Inflammatory macrophage treated with lipopolysaccharide for 1 hour (primary cell): ENCODE results near the gene C11orf68.
"Not testable (repeated sequence)": the region's sequence is repeated elsewhere in the genome, so short reads cannot be mapped to it uniquely, and the experiment has no call there.

Source experiments
- DNase-seq, 2 donors: peaks; one replicate each; pipeline ENCODE4 v3.0.0-alpha.2; 2020 to 2022

Gene C11orf68

DNA sequence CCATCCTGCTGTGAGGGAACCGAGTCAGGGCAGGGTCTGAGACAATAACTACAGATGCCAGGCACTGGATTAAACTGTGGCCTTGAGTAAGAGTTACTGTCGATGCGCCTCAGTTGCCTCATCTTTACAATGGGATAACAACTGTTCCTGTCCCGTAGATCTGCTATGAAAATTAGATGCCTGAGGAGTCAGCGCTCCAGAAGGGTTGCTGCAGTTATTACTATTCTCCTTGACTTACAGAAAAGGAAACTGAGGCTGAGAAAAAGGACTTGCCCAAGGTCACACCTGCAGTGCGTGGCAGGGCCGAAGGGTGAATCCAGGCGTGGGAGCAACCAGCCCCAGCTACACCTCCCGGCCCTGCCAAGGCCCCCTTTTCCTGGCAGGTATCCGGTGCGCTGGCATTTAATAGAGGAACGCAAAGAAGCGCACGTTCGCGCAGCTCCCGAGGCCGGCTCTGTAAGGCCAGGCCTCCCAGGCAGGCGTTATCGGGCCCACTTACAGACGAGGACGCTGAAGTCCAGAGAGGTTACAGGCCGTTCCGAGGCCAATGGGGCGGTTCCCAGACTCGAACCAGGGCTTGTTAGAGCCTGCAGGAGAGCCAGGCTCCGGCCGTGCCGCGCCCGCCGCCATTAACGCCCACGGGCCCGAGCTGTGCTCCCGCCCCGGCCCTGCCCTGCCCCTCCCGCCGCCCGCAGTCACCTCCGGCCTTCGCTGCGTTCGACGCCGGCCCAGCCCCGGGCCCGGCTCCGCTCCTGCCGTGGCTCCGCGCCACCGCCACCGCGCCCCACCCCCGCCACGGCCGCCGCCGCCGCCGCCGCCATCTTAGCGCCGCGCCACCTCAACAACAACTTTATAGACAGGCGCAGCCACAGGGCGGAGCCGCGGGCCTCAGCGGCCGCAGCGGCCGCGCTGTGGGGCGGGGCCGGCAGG is at the start of gene C11orf68:
TSS of gene C11orf68 (minus strand) at position 852 of the 930 bp plus-strand sequence. CDS start at position 821, 31 bp downstream.
- DNase-seq = peak in 1 of 2 donors; percentile 35

GRCh38 chr11:65967329-65967934 is 48.6 kb upstream of the C11orf68 start:
- DNase-seq = no peak

GRCh38 chr11:65965986-65966762 is 47.3 kb upstream of the C11orf68 start:
- DNase-seq = no peak

DNA sequence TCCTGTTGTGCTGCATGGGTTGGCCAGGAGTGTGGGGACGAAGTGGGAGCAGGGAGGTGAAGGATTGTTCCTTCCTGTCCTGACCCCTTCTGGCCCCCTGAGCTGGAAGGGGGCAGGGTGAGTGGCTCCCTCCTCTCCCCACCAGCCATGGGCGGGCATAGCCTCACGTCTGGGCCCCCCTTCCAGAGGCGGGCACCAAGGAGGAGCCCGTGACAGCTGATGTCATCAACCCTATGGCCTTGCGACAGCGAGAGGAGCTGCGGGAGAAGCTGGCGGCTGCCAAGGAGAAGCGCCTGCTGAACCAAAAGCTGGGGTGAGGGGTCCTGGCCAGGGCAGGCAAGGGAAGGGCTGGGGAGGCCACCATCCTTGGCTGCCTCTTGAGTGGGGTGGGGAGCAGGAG is 46.0 kb upstream of the C11orf68 start:
- no peak for DNase-seq

DNA sequence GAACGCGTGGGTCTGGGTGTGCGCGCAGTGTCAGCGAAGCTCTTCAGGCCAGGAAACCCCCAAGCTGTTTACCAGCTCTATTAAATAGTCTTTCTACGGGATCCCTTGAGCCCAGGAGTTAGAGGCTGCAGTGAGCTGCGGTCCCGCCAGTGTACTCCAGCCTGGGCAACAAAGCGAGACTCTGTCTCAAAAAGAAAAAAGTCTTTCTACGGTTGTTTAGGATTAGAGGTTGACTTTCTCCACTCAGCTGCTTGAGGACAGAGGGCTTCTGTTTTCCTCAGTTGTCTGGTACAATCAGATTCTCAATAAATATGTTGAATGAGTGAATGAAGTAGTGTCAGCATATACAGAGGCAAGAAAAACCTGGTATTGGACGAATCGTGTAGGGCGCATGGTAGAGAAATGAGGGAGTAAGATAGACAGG is 43.3 kb upstream of the C11orf68 start:
- no peak for DNase-seq

DNA sequence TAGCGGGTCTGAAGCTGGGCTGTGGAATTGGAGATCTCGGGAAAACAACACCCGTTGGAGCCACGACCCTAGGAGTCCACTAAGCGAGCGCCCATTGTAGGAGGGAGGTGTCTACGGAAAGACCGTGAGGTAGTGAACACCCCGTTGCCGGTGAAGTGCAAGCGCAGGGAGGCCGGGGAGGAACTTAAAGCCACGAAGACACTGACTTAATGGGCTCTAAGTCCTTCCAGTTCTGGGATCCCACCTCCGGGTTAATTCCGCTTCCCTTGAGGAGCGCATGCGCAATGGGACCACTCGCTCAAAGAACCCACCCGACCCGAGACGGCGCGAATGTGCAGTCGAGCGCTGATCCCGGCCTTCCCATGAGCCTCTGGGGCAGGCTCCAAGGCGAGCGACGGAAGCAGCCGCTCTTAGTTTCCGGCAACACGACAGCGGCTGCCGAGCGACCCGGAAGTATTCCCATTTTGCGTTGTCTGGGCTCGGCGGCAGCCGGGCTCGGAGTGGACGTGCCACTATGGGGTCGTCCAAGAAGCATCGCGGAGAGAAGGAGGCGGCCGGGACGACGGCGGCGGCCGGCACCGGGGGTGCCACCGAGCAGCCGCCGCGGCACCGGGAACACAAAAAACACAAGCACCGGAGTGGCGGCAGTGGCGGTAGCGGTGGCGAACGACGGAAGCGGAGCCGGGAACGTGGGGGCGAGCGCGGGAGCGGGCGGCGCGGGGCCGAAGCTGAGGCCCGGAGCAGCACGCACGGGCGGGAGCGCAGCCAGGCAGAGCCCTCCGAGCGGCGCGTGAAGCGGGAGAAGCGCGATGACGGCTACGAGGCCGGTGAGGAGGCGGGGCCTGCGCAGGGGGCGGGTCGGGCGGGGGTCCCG is 42.6 kb upstream of the C11orf68 start, which contains the start of gene SART1:
TSS of gene SART1 (plus strand) at position 468 of the 874 bp plus-strand sequence. CDS start at position 515, 47 bp downstream.
- DNase-seq = peak; percentile 96 to 97

DNA sequence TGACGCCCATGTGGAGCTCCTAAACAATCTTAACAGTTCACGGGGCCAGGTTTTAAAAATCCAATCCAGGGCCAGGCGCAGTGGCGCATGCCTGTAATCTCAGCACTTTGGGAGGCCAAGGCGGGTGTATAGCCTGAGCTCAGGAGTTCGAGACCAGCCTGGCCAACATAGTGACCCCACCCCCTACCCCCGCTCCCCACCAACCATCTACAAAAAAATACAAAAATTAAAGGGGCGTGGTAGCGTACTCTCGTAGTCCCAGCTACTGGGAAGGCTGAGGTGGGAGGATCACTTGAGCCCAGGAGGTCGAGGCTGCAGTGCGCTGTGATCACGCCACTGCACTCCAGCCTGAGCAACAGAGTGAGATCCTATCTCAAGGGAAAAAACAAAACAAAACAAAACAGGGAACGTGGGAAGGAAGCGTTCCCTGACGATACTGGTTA is 42.0 kb upstream of the C11orf68 start:
- no peak for DNase-seq

- no peak for DNase-seq
Observed at GRCh38 chr11:65958774-65959420, 40.0 kb upstream of the C11orf68 start.

DNA sequence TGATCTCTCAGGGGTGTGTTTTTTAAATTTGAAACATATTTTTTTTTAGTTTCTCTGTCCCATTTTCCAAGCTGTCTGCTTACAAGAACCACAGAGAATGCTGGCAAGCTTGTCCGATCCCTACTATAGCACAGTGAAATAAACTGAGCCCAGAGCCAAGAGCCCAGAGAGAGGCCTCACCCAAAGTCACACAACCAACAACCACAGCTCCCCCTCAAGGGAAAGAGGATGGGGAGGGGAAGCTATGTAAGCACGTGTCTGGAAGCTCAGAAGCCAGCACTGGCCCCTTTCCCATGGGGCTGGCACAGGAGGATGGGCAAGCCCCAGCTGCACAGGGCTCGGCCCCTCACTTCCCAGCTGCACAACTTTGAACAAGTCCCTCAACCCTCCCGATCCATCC is 39.4 kb upstream of the C11orf68 start:
- DNase-seq = no peak

DNA sequence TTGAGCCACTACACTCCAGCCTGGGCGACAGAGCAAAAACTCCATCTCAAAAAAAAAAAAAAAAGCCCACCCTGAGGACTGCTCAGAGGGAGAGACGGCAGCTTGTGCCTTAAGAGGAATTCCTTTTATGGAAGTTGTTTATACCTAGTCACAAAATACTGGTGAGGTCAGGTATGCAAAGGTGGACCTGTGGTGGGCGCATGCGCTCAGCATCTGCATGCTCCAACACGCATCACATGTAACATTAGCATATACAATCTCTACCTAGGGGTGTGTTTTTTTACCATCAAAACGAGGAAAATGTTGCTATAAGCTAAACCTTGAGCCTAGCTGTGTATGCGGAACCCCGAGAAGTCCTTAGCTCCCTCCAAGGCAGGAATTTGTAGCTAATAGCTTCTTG is 35.9 kb upstream of the C11orf68 start:
- no peak for DNase-seq

GRCh38 chr11:65953471-65953870 is 34.6 kb upstream of the C11orf68 start:
- no peak for DNase-seq

GRCh38 chr11:65952052-65952521 is 33.2 kb upstream of the C11orf68 start:
- no peak for DNase-seq

- not testable (repeated sequence) for DNase-seq
Observed at GRCh38 chr11:65951641-65952040, 32.8 kb upstream of the C11orf68 start.

DNA sequence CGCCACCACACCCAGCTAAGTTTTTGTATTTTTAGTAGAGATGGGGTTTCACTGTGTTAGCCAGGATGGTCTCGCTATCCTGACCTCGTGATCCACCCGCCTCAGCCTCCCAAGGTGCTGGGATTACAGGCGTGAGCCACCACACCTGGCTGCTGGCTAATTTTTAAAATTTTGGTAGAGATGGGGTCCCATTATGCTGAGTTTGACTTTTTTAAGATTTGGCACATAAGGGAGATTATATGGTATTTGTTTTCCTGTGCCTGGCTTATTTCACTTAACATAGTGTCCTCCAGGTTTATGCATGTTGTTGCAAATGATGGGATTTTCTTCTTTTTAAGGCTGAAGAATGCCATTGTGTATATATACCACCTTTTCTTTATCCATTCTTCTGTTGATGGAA is 31.8 kb upstream of the C11orf68 start:
- DNase-seq = not testable (repeated sequence)

DNA sequence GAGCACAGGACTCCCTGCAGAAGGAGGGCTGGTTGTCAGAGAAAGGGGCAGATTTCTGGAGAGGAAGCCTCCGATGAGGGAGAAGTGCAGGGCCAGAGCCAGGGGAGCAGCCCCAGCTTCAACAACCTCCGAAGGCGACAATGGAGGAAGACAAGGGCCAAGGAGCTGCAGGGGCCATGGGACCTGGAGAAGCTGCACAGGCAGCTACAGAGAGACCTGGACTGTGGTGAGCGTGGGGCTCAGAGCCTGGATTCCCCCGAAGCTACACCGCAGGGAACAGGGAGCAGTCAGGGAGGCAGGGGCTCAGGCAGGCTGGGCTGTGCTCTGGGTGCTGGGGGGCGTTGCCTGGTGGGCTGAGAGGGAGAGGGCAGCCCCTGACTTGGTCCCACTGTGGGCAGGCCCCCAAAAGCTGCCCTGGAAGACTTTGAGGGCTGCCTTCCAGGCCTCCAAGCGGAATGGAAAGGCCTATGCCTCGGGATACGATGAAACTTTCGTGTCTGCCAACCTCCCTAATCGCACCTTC is 28.8 kb upstream of the C11orf68 start:
- no peak for DNase-seq

GRCh38 chr11:65947133-65947532 is 28.3 kb upstream of the C11orf68 start:
- DNase-seq = no peak

DNA sequence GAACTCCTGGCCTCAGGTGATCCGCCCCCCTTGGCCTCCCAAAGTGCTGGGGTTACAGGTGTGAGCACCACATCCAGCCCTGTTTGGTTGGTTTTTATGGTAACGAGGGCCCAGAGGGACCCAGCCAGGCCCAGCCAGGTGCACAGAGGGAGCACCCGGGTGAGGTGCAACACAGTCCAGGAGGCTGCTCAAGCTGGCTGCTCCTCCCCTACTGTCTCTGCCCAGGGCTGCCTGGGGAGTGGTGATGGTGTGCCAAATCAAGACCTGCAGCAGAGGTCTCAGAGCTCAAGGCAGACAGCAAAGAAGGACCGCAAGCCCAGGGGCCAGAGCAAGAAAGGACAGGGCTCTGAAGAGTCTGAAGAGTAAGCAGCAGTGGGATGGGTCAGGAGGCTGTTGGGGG is 27.8 kb upstream of the C11orf68 start:
- DNase-seq = no peak

- no peak for DNase-seq
Observed at GRCh38 chr11:65945941-65946558, 27.2 kb upstream of the C11orf68 start.

DNA sequence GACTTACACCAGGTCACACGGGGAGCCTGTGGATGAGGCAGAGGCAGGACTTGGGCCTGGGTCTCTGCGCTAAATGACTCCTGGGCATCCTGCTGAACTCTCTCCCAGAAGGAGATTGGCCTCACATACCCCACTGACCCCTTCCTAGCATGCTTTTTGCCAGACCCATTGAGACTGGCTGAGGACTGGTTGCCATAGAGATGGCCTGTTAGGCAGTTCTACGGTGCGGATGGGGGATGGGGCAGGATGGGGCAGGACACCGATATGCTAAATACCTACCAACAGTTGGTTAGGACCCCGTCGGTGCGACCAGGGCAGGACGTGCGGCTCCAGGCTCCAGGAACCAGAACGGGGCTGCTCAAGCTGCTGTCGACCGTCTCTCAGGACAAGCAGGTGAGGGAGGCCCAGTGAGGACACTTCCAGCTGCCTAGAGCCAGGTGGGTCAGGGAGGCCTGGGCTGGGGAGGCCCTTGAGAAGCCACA is 26.6 kb upstream of the C11orf68 start, which contains the start of gene TSGA10IP:
TSS of gene TSGA10IP (plus strand) at position 51 of the 482 bp plus-strand sequence. CDS start at position 247, 196 bp downstream.
- no peak for DNase-seq

- DNase-seq = no peak
Observed at GRCh38 chr11:65944767-65945166, 25.9 kb upstream of the C11orf68 start.
